Measurements from ENCODE around the gene PPA1.

DNA sequence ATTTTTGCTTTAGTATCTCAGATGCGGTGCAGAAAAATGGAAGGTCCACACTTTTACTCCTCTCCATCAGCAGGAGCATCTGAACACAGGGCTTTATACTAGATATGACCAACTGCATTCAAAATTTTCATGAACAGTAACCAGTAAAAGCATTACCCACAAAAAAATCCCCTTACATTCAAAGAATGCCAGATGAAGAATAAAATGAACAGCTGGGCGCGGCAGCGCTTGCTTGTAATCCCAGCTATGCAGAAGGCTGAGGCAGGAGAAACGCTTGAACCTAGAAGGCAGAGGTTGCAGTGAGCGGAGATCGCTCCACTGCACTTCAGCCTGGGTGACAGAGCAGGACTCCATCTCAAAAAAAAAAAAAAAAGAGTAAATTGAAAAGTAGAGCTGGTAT, 66.0 kb downstream of the PPA1 start:
- TF ChIP-seq, protein P1, sequence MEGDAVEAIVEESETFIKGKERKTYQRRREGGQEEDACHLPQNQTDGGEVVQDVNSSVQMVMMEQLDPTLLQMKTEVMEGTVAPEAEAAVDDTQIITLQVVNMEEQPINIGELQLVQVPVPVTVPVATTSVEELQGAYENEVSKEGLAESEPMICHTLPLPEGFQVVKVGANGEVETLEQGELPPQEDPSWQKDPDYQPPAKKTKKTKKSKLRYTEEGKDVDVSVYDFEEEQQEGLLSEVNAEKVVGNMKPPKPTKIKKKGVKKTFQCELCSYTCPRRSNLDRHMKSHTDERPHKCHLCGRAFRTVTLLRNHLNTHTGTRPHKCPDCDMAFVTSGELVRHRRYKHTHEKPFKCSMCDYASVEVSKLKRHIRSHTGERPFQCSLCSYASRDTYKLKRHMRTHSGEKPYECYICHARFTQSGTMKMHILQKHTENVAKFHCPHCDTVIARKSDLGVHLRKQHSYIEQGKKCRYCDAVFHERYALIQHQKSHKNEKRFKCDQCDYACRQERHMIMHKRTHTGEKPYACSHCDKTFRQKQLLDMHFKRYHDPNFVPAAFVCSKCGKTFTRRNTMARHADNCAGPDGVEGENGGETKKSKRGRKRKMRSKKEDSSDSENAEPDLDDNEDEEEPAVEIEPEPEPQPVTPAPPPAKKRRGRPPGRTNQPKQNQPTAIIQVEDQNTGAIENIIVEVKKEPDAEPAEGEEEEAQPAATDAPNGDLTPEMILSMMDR (conservative IDR thresholded peaks at IDR 0.05 in 1 of 2, IDR thresholded peaks at IDR 0.05 in 1 of 2; ENCODE audit: extremely low read depth in 1 of 2, insufficient read depth in 1 of 2, low read depth in 1 of 2, low read length in 2 of 2) = no peak
- no peak for TF ChIP-seq EZH2 (IDR thresholded peaks at IDR 0.05; ENCODE audit: borderline replicate concordance, low read length)
